Smooth muscle cell (in vitro differentiated cells): ENCODE measurements around the gene SPATC1L. TPM values are rescaled to one million over a fixed set of nuclear protein-coding genes. Genes with fewer than 3 reads are reported as not detected.
"Not testable (repeated sequence)": the region's sequence is repeated elsewhere in the genome, so short reads cannot be mapped to it uniquely, and the experiment has no call there.

Source experiments
- DNase-seq: peaks from one replicate; lab custom pipeline; 2025; ENCODE audit not compliant: unreplicated experiment; lab: John Stamatoyannopoulos, UW
- H2AFZ ChIP-seq: fragments of 200-600 bp; sonication (generic); 2 replicates; pipeline ENCODE4 v1.6.0; 2016; ENCODE audit warnings: antibody characterized with exemption, low read depth, mild to moderate bottlenecking
- H3F3A ChIP-seq: fragments of 200-600 bp; sonication (generic); 2 replicates; pipeline ENCODE4 v1.6.0; 2017; ENCODE audit warnings: antibody characterized with exemption, low read depth
- H3K27ac ChIP-seq: fragments of 200-600 bp; sonication (generic); 2 replicates; pipeline ENCODE4 v1.5.1; 2016; ENCODE audit warnings: low read depth, mild to moderate bottlenecking
- H3K27me3 ChIP-seq: fragments of 200-600 bp; sonication (generic); 2 replicates; pipeline ENCODE4 v1.6.1; 2016; ENCODE audit warnings: low read depth, mild to moderate bottlenecking
- H3K36me3 ChIP-seq: fragments of 200-600 bp; sonication (generic); 2 replicates; pipeline ENCODE4 v1.5.1; 2016; ENCODE audit warnings: low read depth
- H3K4me1 ChIP-seq: fragments of 200-600 bp; sonication (generic); 2 replicates; pipeline ENCODE4 v1.5.1; 2016; ENCODE audit warnings: low read depth
- H3K4me2 ChIP-seq: fragments of 200-600 bp; sonication (generic); 2 replicates; pipeline ENCODE4 v1.6.0; 2016; ENCODE audit warnings: mild to moderate bottlenecking
- H3K4me3 ChIP-seq: fragments of 200-600 bp; sonication (generic); 2 replicates; pipeline ENCODE4 v1.5.1; 2016; ENCODE audit warnings: mild to moderate bottlenecking
- H3K79me2 ChIP-seq: fragments of 200-600 bp; sonication (generic); 2 replicates; pipeline ENCODE4 v1.6.0; 2016; ENCODE audit warnings: low read depth, mild to moderate bottlenecking
- H3K9ac ChIP-seq: fragments of 200-600 bp; sonication (generic); 2 replicates; pipeline ENCODE4 v1.6.0; 2016; ENCODE audit warnings: low read depth
- H3K9me3 ChIP-seq: fragments of 200-600 bp; sonication (generic); replicated peaks from 2 replicates; pipeline ENCODE4 v1.5.1; 2016; ENCODE audit warnings: low read depth
- H4K20me1 ChIP-seq: fragments of 200-600 bp; sonication (generic); 2 replicates; pipeline ENCODE4 v1.6.0; 2016; ENCODE audit warnings: low read depth
- CTCF ChIP-seq: fragments of 200-600 bp; sonication (generic); IDR thresholded peaks from 2 replicates; pipeline ENCODE4 v1.5.1; 2017; ENCODE audit warnings: borderline replicate concordance, mild to moderate bottlenecking, antibody characterized with exemption; ENCODE audit not compliant: insufficient read depth, poor library complexity, severe bottlenecking
- WGBS: methylation state at CpG from one replicate; pipeline ENCODE4 v1.1.7; 2016; ENCODE audit warnings: low lambda C conversion rate; 5-methylcytosine and 5-hydroxymethylcytosine counted together
- polyA plus RNA-seq: library from polyadenylated mRNA; unstranded; fragments of >200 nt; fragmentation: Nextera tagmentation; extraction: Ambion mirVana; gene quantifications from 2 replicates; pipeline ENCODE4 v1.2.1, GENCODE V29; 2016
- total RNA-seq: library from RNA; depleted of rRNA; stranded (reverse); fragments of >200 nt; gene quantifications from 2 replicates; pipeline ENCODE4 v1.2.3, GENCODE V29; 2014

Gene SPATC1L
- total and polyA plus RNA-seq, 2 experiments from 2014 or later = 6.4 to 36.5 TPM

DNA sequence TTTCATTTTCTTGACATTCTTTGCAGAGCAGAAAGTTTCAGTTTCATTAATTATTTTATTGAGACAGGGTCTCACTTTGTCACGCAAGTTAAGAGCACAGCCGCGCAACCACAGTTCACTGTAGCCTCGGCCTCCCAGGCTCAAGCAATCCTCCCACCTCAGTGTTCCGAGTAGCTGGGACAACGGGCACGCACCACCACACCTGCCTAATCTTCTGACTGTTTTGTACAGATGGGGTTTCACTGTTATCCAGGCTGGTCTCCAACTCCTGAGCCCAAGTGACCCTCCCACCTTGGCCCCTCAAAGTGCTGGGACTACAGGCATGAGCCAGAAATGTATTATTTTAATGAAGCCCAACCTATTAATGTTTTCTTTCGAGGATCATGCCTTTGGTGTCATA, 3.0 kb upstream of the SPATC1L start:
- no peaks in the 10 kb centered on the region for H3K79me2 ChIP-seq
- no peak overlapping the region for H3K27ac ChIP-seq
- H3K36me3 ChIP-seq = no peaks in the 10 kb centered on the region
- no peaks in the 10 kb centered on the region for H3F3A ChIP-seq
- H3K27me3 ChIP-seq = no peaks in the 10 kb centered on the region
- DNase-seq = no peak
- H3K4me1 ChIP-seq = peaks cover 9% of the 10 kb centered on the region
- no peak for TF ChIP-seq CTCF
- H2AFZ ChIP-seq = no peak overlapping the region
- no peaks in the 10 kb centered on the region for H4K20me1 ChIP-seq
- no peaks in the 10 kb centered on the region for H3K9me3 ChIP-seq
- no peak overlapping the region for H3K4me2 ChIP-seq
- 97% methylated on average over 8 of the region's 8 CpGs for WGBS
- H3K9ac ChIP-seq = no peak overlapping the region
- H3K4me3 ChIP-seq = no peak overlapping the region

GRCh38 chr21:46185716-46186115, 1.5 kb upstream of the SPATC1L start:
- peak overlapping the region; percentile 71 for H2AFZ ChIP-seq
- no peak for DNase-seq
- no peak overlapping the region for H3K27ac ChIP-seq
- no peaks in the 10 kb centered on the region for H3K36me3 ChIP-seq
- no peak overlapping the region for H3K4me3 ChIP-seq
- H3K4me2 ChIP-seq = peak overlapping the region; percentile 94
- H3K9ac ChIP-seq = no peak overlapping the region
- no peaks in the 10 kb centered on the region for H3K9me3 ChIP-seq
- H3F3A ChIP-seq = no peaks in the 10 kb centered on the region
- no peaks in the 10 kb centered on the region for H3K27me3 ChIP-seq
- WGBS = 93% methylated on average over 7 of the region's 7 CpGs
- peaks cover 9% of the 10 kb centered on the region for H3K4me1 ChIP-seq
- no peak for TF ChIP-seq CTCF
- no peaks in the 10 kb centered on the region for H4K20me1 ChIP-seq
- H3K79me2 ChIP-seq = no peaks in the 10 kb centered on the region

GRCh38 chr21:46184625-46185555, 631 bp upstream of the SPATC1L start:
- Histone ChIP-seq H3F3A (no peaks in the 10 kb centered on the region), H3K4me3 (peak overlapping the region; percentile 75), H3K27ac (peak overlapping the region; percentile 92), H3K79me2 (no peaks in the 10 kb centered on the region), H3K4me2 (peak overlapping the region; percentile 94), H3K9ac (peak overlapping the region; percentile 77), H3K9me3 (no peaks in the 10 kb centered on the region), H2AFZ (peak overlapping the region; percentile 71), H3K36me3 (no peaks in the 10 kb centered on the region), H4K20me1 (no peaks in the 10 kb centered on the region), H3K27me3 (no peaks in the 10 kb centered on the region), H3K4me1 (peaks cover 9% of the 10 kb centered on the region)
- WGBS = 19% methylated on average over 29 of the region's 30 CpGs
- TF ChIP-seq CTCF = no peak
- DNase-seq = peak; percentile 94

GRCh38 chr21:46183337-46183909, 836 bp downstream of the SPATC1L start:
- H3K27ac ChIP-seq, H3K36me3 ChIP-seq, H3K9me3 ChIP-seq, DNase-seq, H2AFZ ChIP-seq, H3F3A ChIP-seq, H3K27me3 ChIP-seq, H4K20me1 ChIP-seq, H3K4me1 ChIP-seq, H3K79me2 ChIP-seq: not testable (repeated sequence)
- peak overlapping the region; percentile 59 for H3K4me3 ChIP-seq
- 79% methylated on average over 2 of the region's 13 CpGs for WGBS
- H3K4me2 ChIP-seq = peak overlapping the region; percentile 84
- H3K9ac ChIP-seq = peak overlapping the region; percentile 65
